HG02759 (cell line): Measurements from ENCODE around the gene BSN.
A peak's percentile ranks its signal among the peaks of the same experiment; 100 is the strongest.
"Not testable (repeated sequence)": the region's sequence is repeated elsewhere in the genome, so short reads cannot be mapped to it uniquely, and the experiment has no call there.

Source experiments
- ATAC-seq: cut with Tn5 transposase; IDR thresholded peaks from one replicate; pipeline ENCODE4 v1.9.1; 2021; ENCODE audit warnings: mild to moderate bottlenecking, moderate library complexity; ENCODE audit not compliant: unreplicated experiment

Gene BSN

DNA sequence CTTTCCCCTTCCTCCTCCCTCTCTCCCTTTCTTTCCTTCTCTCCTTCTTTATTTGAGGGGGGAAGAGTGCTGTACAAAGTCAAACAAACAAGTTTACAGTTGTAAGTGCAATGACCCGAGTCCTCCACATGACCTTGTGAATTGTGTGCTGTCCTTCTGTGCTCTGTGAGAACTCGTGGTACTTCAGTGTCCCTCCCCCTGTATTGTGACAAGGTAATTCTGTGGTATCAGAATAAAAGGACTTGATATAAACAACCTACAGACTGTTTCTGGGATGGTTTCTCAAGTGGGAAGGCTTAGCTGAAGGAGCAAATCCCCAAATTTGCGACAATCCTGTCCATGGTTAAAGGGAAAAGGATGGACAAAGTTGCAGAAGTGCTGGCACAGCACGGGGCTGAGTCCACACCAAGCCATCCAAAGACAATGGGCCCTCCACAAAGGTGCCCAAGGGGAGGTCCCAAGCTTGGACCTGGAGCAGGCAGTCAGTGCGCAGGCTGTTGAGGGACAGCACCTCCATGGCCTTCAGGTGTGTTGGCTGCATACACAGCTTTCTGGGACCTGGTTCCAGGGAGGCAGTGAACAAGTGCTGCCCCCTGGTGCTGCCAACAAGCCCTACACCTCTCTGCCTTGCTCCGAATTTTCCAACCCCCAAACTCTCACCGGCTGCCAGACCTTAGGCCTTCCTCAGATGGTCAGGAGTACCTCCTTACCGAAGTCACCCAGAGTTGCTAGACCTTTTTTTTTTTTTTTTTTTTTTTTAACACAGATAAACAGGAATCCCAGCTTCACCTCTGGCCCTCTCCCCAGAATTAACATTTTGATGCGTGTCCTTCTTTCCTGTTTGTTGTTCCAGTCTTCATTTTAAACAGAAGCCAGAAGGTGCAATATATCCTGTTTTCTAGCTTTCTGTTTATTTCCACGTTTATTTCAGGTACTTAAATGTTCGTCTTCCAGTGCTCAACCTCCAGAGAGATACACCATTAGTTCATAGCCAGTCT lies 117.3 kb downstream of the BSN start:
- ATAC-seq = no peak

DNA sequence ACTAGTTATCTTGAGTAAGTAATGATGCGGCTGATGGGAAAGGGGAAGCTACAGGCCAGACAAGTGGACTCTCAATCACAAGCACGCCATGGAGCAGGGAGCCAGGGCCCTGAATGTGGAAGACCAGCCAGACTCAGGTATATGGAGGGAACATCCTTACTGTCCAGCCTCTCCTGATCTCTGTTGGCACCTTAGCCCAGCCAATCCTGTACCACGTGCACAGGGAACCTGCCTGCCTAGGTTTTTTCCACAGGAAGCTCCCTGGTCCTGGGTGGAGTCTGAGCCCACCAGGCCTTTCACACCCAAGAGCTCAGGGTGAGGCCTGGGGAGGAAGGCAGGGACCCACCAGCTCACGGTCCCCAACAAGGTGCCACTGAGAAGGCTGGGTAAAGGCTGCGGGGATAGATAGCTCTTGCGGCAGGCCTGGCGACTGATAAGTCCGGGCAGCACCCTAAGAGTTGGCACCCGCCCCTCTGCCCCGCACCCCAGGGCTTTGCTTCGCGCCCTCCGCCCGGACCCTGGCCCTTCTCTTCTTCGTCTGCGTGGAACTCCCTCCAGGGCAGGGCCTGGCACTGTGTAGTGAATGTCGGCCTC lies 118.9 kb downstream of the BSN start:
- no peak for ATAC-seq

DNA sequence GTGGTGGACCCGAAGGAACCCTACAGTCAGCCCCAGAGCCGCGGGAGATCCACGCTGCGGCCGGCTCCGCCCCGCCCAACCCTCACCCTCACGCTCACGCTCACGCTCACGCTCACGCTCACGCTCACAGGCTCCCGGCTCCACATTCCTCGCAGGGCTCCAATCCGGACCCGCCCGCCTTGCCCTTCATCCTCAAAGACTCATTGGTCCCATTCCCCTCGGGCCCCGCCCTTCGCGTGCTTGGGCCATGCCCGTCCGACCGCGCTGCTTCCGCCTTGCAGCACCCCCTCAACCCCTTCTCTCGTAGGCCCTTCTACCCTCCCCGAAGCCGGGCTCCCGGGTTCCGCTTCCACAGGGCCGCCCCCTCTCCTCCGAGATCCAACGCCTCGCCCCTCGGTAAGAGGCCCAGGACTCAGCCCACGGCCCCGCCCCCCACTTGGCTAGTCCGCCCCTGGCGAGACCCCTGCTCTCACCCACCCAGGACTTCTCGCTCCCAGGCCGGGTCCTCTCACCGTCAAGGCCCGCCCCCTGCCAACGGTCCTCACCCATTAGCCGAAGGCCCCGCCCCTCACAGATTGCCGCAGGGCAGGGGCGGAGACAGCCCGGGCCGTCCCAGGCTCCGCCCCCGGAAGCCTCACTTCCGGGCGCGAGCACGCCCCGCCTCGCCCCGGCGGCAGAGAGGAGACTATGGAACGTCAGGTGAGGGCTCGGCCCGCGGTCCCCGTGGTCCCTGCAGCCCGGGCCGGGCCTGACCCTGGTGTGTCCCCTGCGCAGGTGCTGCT lies 119.6 kb downstream of the BSN start, which contains the start of gene APEH:
TSS of gene APEH (plus strand) at position 637 of the 782 bp plus-strand sequence. CDS start at position 688, 51 bp downstream.
- ATAC-seq = peak; percentile 79

DNA sequence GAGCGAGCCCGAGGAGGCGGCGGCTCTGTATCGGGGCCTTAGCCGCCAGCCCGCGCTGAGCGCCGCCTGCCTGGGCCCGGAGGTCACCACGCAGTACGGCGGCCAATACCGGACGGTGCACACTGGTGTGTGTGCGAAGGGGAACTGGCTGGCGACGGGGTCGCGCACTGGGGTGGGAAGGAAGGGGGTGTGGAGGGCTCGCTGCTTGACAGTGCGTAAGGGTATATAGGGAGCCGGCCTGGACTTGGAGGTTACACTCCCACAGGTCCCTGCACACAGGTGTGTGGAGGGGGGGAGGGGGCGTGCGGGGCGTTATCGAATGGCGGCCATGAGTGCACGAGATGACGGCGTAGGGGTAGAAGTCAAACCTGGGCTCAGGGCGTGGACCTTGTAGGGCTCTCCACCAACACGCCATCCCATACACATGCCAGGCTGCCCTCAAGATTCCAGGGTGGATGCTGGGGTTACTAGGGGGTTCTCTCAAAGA lies 120.3 kb downstream of the BSN start:
- peak; percentile 32 for ATAC-seq

DNA sequence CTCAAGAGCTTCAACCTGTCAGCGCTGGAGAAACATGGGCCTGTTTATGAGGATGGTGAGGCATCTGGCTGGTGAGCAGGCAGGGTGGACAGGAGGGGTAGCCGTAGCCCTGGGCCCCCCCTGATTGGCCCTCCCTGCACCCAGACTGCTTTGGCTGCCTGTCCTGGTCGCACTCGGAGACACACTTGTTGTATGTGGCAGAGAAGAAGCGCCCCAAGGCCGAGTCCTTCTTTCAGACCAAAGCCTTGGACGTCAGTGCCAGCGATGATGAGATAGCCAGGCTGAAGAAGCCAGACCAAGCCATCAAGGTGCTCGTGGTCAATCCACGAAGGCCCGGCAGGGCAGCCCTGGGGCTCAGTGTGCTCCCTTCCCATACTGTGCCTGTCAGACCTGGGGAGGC lies 121.6 kb downstream of the BSN start:
- ATAC-seq = no peak

DNA sequence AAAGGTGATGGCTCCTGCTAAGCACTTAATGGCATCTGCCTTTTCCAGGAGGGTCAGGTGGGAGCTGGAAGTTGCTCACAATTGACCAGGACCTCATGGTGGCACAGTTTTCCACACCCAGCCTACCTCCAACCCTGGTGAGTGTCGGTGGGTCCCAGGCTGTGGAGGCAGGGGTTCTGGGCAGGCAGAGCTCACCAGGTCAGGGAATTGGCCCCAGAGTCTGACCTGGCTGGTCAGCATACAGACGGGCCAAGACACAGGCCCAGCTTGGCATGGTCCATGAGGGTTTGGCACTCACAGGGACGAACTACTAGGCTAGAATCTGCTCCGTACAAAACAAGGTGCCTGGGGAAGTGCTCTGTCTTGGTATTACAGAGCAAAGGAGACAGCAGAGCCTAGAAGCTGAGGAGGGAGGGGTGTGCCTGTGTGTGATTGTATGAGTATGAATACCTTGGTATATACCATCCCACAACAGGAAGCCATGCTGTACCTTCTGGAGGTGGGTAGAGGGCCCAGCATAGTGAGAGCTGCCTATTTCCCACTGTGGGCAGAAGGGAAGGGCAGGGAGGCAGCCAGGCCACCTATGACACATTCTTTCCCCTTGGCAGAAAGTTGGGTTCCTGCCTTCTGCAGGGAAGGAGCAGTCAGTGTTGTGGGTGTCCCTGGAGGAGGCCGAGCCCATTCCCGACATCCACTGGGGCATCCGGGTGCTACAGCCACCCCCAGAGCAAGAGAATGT lies 126.4 kb downstream of the BSN start:
- ATAC-seq = no peak

DNA sequence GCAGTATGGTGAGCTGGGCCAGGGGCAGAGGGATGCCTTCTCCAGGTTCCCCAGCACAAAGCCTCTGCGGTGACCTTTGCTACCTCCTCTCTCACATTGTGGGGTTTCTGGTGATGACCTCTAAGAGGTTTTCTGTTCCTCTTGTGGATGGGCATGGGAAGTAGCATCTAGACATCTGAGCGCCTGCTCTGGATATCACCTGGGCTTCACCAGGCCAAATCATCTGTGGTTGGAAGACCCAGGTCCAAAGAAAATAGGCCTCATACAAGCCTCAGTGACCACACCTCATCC lies 126.9 kb downstream of the BSN start:
- no peak for ATAC-seq

DNA sequence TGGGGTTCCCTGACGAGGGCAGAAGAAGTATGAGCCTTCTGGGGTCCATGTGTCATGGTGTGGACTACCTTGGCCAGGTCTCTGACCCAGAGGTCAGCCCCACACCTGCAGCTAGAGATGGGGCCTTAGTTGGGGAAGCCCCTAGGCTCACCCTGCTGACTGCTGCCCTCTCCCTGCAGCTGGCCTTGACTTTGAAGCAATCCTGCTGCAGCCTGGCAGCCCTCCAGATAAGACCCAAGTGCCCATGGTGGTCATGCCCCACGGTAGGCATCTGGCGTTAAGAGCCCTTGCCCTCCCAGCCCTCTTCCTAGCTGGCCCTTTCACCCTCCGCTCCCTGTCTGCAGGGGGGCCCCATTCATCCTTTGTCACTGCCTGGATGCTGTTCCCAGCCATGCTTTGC lies 127.3 kb downstream of the BSN start:
- ATAC-seq = no peak

DNA sequence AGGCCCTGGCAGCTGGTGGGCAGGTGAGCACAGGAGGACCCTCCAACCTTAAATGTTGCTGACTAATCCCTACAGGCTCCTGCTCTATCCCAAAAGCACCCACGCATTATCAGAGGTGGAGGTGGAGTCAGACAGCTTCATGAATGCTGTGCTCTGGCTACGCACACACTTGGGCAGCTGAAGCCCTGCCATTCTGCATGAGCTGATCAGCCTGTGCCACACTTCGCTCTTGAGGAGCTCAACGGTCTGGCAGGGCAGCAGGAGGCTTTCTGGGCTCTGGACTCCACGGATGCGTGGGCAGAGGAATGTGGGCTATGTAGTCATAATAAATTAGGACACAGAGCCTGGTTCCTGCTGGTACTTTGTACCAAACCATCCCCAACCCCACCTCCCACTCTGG lies 128.9 kb downstream of the BSN start:
- no peak for ATAC-seq

DNA sequence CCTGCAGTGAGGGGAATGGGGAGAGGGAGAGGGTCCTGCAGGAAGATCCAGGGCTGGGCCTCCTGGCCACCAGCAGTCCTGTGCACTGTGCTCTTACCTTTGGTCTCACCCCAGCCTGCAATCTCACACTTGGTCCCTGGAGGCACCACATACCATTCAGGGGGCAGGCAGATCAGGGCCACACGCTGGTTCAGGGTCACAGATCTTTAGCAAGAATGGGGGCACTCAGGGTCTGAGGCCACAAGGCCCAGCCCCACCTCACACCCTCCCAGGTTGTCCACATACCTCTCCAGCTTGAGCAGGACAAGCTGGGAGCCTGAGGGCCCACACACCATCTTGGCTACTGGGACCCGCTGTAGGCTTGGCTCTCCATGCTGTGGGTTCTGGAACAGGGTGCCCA lies 130.2 kb downstream of the BSN start:
- not testable (repeated sequence) for ATAC-seq

DNA sequence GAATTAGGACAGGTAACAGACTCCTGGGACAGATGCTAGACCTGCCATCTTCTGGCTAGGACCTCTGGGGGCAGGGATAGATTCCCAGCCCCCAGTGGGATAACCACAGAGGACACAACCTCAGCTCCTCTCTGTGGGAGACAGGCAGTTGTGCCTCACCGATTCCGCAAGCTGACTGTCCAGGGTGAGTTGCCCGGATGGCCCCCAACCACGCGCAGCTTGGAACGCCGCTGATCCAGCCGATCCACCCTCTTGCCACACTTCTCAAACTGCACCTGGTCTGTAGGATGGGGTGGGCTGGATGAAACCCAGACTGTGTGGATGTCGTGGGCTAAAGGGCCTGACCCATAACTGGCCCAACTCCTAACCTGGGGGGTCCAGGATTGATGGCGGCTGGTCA lies 130.8 kb downstream of the BSN start:
- not testable (repeated sequence) for ATAC-seq

DNA sequence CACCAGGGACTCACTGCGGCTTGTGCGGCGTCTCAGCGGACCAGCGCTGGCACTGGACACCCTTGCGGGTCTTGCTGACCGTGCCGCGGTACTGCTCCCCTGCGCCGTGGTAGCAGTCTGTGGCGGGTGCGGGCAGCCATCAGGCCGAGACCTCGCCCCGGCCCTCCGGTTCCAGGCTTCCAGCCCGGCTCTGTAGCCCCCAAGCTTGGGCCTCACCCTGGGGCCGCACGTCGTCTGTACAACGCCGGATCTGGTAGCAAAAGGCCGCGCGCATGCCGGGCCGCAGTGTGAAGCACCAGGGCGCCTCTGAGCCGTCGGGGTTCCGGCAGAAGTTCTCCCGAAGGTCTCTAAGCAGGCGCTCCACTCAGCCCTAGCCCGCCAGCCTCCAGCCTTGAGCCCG lies 131.6 kb downstream of the BSN start:
- not testable (repeated sequence) for ATAC-seq

DNA sequence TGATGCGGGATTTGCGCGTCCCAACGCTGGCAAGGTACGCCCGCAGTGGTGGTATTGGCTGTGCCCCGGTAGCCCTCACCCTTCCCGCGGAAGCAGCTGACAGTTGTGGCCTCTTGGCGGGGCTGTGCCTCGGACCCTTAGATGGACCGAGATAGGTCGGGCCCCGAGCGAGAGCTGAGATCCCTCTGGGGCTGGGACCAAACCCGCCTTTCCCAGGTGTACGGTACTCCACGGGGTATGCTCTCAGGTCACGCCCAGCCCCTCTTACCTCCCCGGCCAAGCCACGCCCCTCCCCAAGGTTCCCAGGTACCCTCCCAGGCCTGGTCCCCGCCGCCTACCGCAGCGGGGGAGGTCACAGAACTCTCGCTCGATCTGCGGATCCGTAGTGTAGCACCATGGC lies 132.1 kb downstream of the BSN start:
- not testable (repeated sequence) for ATAC-seq

DNA sequence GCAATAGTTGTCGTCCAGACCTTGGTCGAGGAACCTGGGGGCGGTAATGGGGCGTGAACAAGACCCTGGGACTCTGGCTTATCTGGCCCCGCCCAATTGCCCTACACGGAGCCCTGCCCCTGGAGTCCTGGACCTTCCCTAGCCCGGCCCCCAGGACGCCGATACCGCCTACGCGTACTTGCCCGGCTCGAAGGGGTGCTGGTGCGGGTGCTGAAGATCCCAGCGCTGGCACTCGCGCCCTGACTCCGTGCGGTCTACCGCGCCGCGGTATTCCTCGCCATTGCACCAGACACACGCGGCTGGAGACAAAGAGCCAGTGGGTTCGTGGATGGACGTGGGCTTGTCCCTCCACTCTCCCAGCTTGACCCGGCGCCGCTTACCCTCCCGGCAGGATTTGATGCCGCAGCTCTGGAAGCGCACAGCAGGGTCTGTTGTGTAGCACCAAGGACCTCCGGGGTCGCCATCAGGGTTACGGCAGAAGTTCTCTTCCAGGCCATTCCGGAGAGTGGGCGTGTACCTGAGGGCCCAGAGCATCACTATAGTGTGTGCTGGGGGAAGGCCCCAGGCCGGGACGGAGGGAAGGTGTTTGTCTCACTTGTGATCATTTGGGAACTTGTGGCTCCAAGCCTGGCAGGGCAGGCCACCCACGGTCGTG lies 132.6 kb downstream of the BSN start:
- ATAC-seq = not testable (repeated sequence)

DNA sequence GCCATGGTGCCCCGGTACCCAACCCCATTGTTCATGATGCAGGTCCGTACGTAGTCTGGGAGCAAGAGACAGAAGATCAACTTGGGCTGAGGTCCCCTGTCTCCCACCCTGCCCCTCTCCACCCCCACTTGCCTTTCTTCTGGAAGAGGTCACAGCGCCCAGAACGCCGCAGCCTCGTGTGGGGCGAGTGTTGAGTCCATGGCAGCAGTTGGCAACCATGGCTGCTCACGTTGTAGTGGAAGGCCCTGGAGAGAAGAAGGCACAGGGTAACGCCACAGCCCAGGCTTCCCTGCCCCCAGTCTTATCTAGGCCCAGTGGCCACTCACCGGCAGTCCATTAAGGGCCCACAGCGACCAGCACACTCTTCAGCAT lies 133.1 kb downstream of the BSN start:
- not testable (repeated sequence) for ATAC-seq

DNA sequence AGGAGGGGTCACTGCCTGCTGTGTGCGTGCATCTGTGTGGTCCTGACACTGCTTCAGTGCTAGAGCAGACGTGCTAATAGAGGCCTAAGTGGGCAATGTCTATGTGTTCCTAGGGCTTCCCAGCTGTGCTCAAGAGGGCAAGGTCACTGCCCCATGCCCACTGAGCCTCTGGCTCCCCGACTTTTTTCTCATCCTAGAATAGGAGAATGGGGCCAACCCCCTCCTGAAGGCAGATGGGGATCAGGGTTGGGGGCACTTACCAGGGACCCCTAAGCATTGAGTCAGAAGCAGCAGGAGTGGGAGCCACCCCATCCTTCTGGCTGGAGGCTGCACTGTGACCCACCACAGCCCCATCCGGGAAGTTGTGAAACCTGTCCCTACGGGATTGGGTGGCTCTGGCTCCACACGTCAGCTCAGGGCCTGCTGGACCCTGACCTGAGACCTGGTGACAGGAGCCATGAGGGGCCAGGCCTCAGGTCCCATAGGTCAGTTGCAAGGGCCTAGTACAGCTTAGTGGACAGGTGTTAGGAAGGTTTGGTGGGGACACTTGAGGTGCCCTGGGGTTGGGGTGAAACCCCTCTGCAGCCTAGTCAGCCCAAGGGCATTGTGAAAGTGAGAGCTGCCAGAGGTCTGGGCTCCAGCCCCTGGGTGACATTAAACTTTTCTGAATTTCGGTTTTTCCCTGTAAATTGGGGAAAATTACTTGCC lies 134.2 kb downstream of the BSN start:
- ATAC-seq = not testable (repeated sequence)

DNA sequence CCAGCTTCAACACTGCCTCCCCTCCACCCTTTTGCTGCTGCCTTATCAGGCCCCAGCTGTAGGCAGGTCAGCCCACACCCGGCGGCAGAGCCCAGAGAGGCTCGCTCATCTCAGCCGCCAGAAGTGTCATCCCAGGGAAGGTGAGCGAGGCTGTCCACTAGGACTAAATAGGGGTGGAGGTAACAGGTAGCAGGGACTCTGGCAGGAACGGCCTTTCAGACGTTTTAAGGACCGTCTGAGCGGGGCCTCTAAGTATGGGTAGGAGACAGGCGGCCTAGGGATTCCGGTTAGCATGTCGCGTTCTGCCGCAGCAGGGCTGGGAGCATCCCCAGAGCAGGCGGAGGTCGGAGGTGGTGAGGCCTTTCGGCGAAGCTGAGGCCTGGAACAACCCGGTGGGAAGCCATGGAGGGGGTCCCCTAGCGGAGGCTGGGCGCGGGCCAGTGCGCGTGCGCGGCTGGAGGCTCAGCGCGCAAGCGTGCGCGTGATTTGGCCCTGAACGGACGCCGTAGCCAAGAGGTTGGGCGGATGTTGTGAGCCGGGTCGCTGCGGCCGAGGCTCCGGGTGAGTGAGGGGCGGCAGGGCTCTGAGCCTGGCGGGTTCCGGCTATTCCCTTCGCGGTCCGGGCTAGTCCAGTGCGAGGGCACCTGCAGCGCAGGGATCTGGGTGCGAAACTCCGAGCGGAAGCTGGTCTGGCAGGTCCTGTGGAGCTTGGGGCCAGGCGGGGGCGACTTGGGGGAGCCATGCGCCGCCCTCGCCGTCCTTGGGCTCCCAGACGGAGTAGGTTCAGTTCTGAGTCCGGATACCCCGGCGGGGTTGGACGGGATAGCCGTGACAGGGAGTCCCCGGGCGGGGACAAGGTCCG lies 135.0 kb downstream of the BSN start, which contains the start of the genes MST1 and RNF123:
TSS of gene MST1 (minus strand) at position 429 of the 862 bp plus-strand sequence. CDS start 783 bp downstream, outside the sequence.
TSS of gene RNF123 (plus strand) at position 512 of the 862 bp plus-strand sequence. CDS start 1,609 bp downstream, outside the sequence.
- ATAC-seq = peak; percentile 70

DNA sequence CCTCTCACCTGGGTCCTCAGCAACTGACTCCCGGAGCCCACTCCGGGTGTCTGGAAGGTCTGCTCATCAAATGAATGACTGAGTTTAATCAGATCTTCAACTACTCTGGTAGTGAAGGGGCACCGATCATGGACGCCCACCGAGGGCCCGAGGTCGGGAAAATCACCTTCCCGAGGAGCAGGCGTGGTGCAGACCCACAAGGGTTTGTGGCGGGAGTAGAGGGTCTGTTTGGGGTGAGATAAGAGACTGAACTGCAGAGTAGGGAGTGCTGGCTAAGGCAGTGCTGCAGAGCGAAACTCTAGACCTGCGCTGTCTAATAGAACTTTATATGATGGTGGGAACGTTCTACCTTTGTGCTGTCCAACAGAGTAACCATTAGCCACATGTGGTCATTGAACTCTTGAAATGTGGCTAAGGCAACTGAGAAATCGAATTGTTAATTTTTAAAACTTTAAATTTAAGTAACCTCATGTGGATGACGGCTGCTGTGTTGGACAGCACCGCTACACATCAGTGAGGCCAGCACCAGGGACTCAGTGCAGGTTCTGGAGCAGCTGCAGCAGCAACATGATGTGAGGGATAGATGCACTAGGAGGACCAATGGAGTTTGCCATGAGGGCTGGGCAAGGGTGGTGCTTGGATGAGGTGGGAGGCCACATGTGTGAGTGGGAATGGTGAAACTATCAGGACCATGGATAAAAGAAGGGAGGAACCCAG lies 135.8 kb downstream of the BSN start:
- ATAC-seq = not testable (repeated sequence)
